K562 (cell line): Measurements from ENCODE around the gene ZNF574. TPM values are rescaled to one million over a fixed set of nuclear protein-coding genes. Genes with fewer than 3 reads are reported as not detected.

Experiments used
- ATAC-seq: fragments of 200-7000 bp; cut with Tn5 transposase; 3 replicates; pipeline ENCODE4 v1.9.1; 2020; ENCODE audit warnings: moderate library complexity
- BruUV-seq: library from RNA; stranded (reverse); fragments of 400-500 nt; replicated peaks from 2 replicates; lab custom pipeline; 2021; lab: Mats Ljungman, UMichigan
- CTCF ChIA-PET: fragments of 300-600 bp; formaldehyde crosslinking; extraction: SDS; loops from one replicate; lab custom pipeline; 2021; ENCODE audit warnings: low intra/inter-chr PET ratio; lab: Yijun Ruan, JAX
- POLR2A ChIA-PET: fragments of 300-600, 350-650 bp; sonication (Branson Sonifier 250); formaldehyde crosslinking; extraction: SDS; loops from one replicate; lab custom pipeline; 2021; ENCODE audit warnings: antibody characterized with exemption, inconsistent platforms; lab: Yijun Ruan, JAX
- DNase-seq, 4 experiments: peaks; one replicate each; pipeline versions ENCODE4 v3.0.0 to v3.0.0-alpha.2; 2011 to 2018; ENCODE audit warnings: low spot score in 3 of 4, mixed read lengths in 3 of 4; ENCODE audit errors: extremely low read depth in 1 of 4
- FAIRE-seq: peaks from 2 replicates; lab custom pipeline; 2011; peaks lifted over from hg19 to GRCh38; lab: Jason Lieb, UNC
- H2AFZ ChIP-seq: 2 replicates; pipeline ENCODE4 v1.6.0; 2011; ENCODE audit warnings: low read depth, low read length, control low read depth, inconsistent platforms
- H3K27ac ChIP-seq: fragments of 200-600 bp; 3 replicates; pipeline ENCODE4 v1.8.0; 2011; ENCODE audit warnings: low read depth, mild to moderate bottlenecking, control low read depth, inconsistent platforms, low read length, moderate library complexity, mixed read lengths; ENCODE audit errors: extremely low read depth
- H3K27me3 ChIP-seq, 2 experiments: fragments of 300-600 bp in 1 of 2; 2 replicates in 1 of 2; 3 replicates in 1 of 2; pipeline versions ENCODE4 v1.6.0 to v1.8.0; 2011; ENCODE audit warnings: inconsistent platforms in 2 of 2, low read length in 2 of 2, mild to moderate bottlenecking in 1 of 2, mixed read lengths in 1 of 2, moderate library complexity in 1 of 2; ENCODE audit not compliant: control insufficient read depth in 2 of 2, insufficient read depth in 2 of 2
- H3K36me3 ChIP-seq: fragments of 300-600 bp; 3 replicates; pipeline ENCODE4 v1.8.0; 2011; ENCODE audit warnings: mild to moderate bottlenecking, low read length, inconsistent platforms; ENCODE audit not compliant: control insufficient read depth, insufficient read depth
- H3K4me1 ChIP-seq, 2 experiments: fragments of 200-600 bp in 1 of 2; replicated peaks in 1 of 2; 2 replicates in 1 of 2; 3 replicates in 1 of 2; pipeline versions ENCODE4 v1.5.1 to v1.8.0; 2011; ENCODE audit warnings: inconsistent platforms in 2 of 2, low read length in 2 of 2, mild to moderate bottlenecking in 1 of 2, mixed read lengths in 1 of 2, moderate library complexity in 1 of 2; ENCODE audit not compliant: control insufficient read depth in 2 of 2, insufficient read depth in 2 of 2
- H3K4me2 ChIP-seq: 2 replicates; pipeline ENCODE4 v1.6.1; 2011; ENCODE audit warnings: low read length, control low read depth, inconsistent platforms, mixed read lengths; ENCODE audit not compliant: insufficient read depth
- H3K4me3 ChIP-seq: fragments of 200-600 bp; sonication (generic), shearing (Covaris generic); 2 replicates; pipeline ENCODE4 v1.5.1; 2016; ENCODE audit warnings: control low read depth, inconsistent platforms
- H3K79me2 ChIP-seq: fragments of 200-600 bp; 3 replicates; pipeline ENCODE4 v1.8.0; 2011; ENCODE audit warnings: low read length, inconsistent platforms; ENCODE audit not compliant: control insufficient read depth, insufficient read depth
- H3K9ac ChIP-seq, 2 experiments: 2 replicates each; pipeline versions ENCODE4 v1.6.0 to v1.6.1; 2011; ENCODE audit warnings: low read depth in 2 of 2, low read length in 2 of 2, control low read depth in 1 of 2, inconsistent platforms in 1 of 2, mild to moderate bottlenecking in 1 of 2, mixed read lengths in 1 of 2; ENCODE audit not compliant: insufficient read depth in 1 of 2
- H3K9me1 ChIP-seq: one replicate; pipeline ENCODE4 v1.6.0; 2011; ENCODE audit warnings: inconsistent platforms, mild to moderate bottlenecking, low read length, moderate library complexity; ENCODE audit not compliant: control insufficient read depth, insufficient read depth
- H3K9me3 ChIP-seq: replicated peaks from 2 replicates; pipeline ENCODE4 v1.5.1; 2011; ENCODE audit warnings: low read depth, low read length, inconsistent platforms; ENCODE audit not compliant: control insufficient read depth, insufficient read depth
- H4K20me1 ChIP-seq: replicated peaks from 2 replicates; pipeline ENCODE4 v1.6.1; 2011; ENCODE audit warnings: low read length, inconsistent platforms, mixed read lengths; ENCODE audit not compliant: control insufficient read depth, insufficient read depth
- ARID2 ChIP-seq: fragments of 450-650 bp; IDR thresholded peaks from 2 replicates; pipeline ENCODE4 v1.6.1; 2017; ENCODE audit warnings: antibody characterized with exemption, mild to moderate bottlenecking
- CC2D1A ChIP-seq: fragments of 450-650 bp; IDR thresholded peaks from 2 replicates; pipeline ENCODE4 v1.6.1; 2017; ENCODE audit warnings: mild to moderate bottlenecking
- CXXC5 ChIP-seq: fragments of 250-450 bp; sonication (Bioruptor Pico); IDR thresholded peaks from 2 replicates; pipeline ENCODE4 v1.8.0; 2022; ENCODE audit warnings: inconsistent platforms, mild to moderate bottlenecking, moderate library complexity
- ETV5 ChIP-seq: sonication (generic); formaldehyde crosslinking; IDR thresholded peaks from 2 replicates; pipeline ENCODE4 v1.4.0; 2020; ENCODE audit warnings: low read depth, mild to moderate bottlenecking, missing genetic modification reagents
- GATA2 ChIP-seq: sonication (generic); formaldehyde crosslinking; IDR thresholded peaks from 2 replicates; pipeline ENCODE4 v1.4.0; 2020; ENCODE audit warnings: mild to moderate bottlenecking, missing genetic modification reagents
- ILF3 ChIP-seq: fragments of 450-650 bp; IDR thresholded peaks from 2 replicates; pipeline ENCODE4 v1.6.1; 2018; ENCODE audit warnings: antibody characterized with exemption, mild to moderate bottlenecking, moderate library complexity, borderline replicate concordance
- JUND ChIP-seq, 2 experiments: IDR thresholded peaks; 2 replicates in 1 of 2; 3 replicates in 1 of 2; pipeline ENCODE4 v1.6.1; 2011; ENCODE audit warnings: borderline replicate concordance in 2 of 2, low read depth in 2 of 2, low read length in 2 of 2, improper control_type of control experiment in 1 of 2, missing biosample characterization in 1 of 2, missing genetic modification characterization in 1 of 2, missing genetic modification reagents in 1 of 2
- MTA2 ChIP-seq: fragments of 450-650 bp; IDR thresholded peaks from 2 replicates; pipeline ENCODE4 v1.6.1; 2016; ENCODE audit warnings: low read depth
- NR1H2 ChIP-seq: sonication (generic); formaldehyde crosslinking; IDR thresholded peaks from 2 replicates; pipeline ENCODE4 v1.4.0; 2020; ENCODE audit warnings: mild to moderate bottlenecking, missing genetic modification reagents
- PRPF4 ChIP-seq: fragments of 200-400 bp; formaldehyde crosslinking; IDR thresholded peaks from one replicate; pipeline ENCODE4 v1.6.1; 2017; ENCODE audit warnings: low read length, low read depth, mild to moderate bottlenecking; ENCODE audit not compliant: insufficient read depth, poor library complexity, severe bottlenecking
- ZNF780A ChIP-seq: fragments of 250-450 bp; sonication (Bioruptor Pico); IDR thresholded peaks from 2 replicates; pipeline ENCODE4 v1.5.0; 2021; ENCODE audit warnings: mild to moderate bottlenecking
- WGBS: fragments of 100-300 bp; shearing (Covaris generic); methylation state at CpG from one replicate; pipeline ENCODE4 v1.1.6; 2016; ENCODE audit warnings: low coverage, mixed read lengths; ENCODE audit not compliant: insufficient coverage; ENCODE audit errors: missing lambda C conversion rate; 5-methylcytosine and 5-hydroxymethylcytosine counted together
- in situ Hi-C: fragments of 300-500 bp; cut with MboI; formaldehyde crosslinking; loops from 4 replicates; pipeline ENCODE4 v1.15.0; 2018; ENCODE audit warnings: inconsistent platforms, mixed read lengths
- intact Hi-C: fragments of 100-400 bp; cut with micrococcal nuclease; formaldehyde crosslinking; loops from 2 replicates; pipeline ENCODE4 v1.14.2; 2022
- polyA plus RNA-seq, 8 experiments: library from polyadenylated mRNA; depleted of rRNA in 4 of 8; stranded (reverse) in 5 of 8; unstranded in 3 of 8; fragments of >200 nt; fragmentation: Nextera tagmentation in 2 of 8; fragmentation: Illumina TruSeq in 1 of 8; extraction: Ambion mirVana in 2 of 8; extraction: Trizol in 1 of 8; gene quantifications; 2 replicates each; pipeline versions ENCODE4 v1.2.1 to v1.2.3, GENCODE V29; 2011 to 2014; ENCODE audit warnings: inconsistent platforms in 1 of 8, missing spikeins in 1 of 8
- total RNA-seq, 7 experiments: library from RNA; depleted of rRNA in 6 of 7; stranded (reverse); fragments of >200 nt in 6 of 7; fragmentation: Illumina TruSeq in 2 of 7; extraction: Trizol in 2 of 7; gene quantifications; 2 replicates each; pipeline versions ENCODE4 v1.2.1 to v1.2.3, GENCODE V29; 2011 to 2021; ENCODE audit warnings: low replicate concordance in 1 of 7
- TF ChIP-seq, protein P1 (sequence below): IDR thresholded peaks from 2 replicates; pipeline ENCODE4 v1.6.1; 2011; ENCODE audit warnings: borderline replicate concordance, low read depth, mild to moderate bottlenecking, moderate library complexity, low read length; ENCODE audit not compliant: insufficient read depth, poor library complexity, severe bottlenecking
- TF ChIP-seq, protein P2 (sequence below), 2 experiments: fragments of 150-350 bp in 1 of 2; IDR thresholded peaks; 2 replicates each; pipeline ENCODE4 v1.6.1; 2012 to 2016; ENCODE audit warnings: low read depth in 2 of 2, low read length in 2 of 2, mild to moderate bottlenecking in 1 of 2, moderate library complexity in 1 of 2

Gene ZNF574
- total and polyA plus RNA-seq, 9 of the 15 experiments (the other 6 are each of a cell fraction or from before 2014, with no cell fraction given), result 0.24 to 20.7 (median 8.4) TPM

DNA sequence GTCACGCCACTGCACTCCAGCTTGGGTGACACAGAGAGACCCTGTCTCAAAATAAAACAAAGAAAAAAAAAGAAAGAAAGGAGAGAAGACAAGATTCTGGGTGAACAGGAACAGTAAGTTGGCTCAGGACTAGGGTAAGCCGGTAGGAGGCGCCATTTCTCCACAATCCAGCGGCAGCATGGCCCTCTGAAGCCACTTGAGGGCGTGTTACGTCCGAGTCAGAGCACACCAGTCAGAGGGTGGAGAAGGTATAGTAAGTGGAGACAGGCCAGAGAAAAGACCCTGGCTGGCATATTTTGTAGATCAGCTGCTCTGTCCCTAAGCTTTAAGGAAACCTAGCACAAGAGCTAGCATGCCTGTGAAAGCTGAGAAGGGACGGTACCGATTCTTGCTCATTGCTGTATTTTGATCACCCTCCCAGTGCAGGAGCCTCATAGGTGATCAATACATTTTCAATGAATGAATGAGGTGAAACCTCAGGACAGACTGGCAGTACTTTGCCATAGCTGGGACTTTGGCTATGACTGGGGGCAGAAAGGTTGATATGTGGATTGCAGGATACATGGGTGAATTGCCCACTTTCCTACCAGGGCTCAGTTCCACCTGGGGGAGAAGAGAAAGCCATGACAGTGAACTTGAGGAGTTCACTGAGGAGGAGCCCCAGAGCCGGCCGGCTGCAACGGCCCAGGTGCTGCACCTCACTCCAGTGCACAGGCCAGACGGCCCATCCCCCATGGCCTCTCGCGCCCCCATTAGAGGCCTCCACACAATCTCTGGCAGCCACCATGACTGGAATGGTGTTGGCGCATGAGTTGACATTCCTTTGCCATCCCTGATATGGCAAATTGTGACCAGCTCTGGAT lies 32.8 kb downstream of the ZNF574 start:
- CTCF ChIA-PET, result interaction anchor here (0.5 to 2.1 kb wide), 20 partner anchors 10 to 420 kb away, joined by 3 to 24 read pairs (median 3); partner anchors contain the start of genes CEACAM1, CNFN and MEGF8
- TF ChIP-seq NR1H2 (CRISPR knock-in tag) (no peak), MTA2 (no peak), CXXC5 (CRISPR knock-in tag) (peak; percentile 40; the same call in 1 of the 2 replicates), CC2D1A (peak; percentile 95), ILF3 (no peak), ZNF780A (CRISPR knock-in tag) (no peak), JUND (IDR thresholded peaks at IDR 0.05; ENCODE audit: borderline replicate concordance, low read depth, low read length) (peak; percentile 70), JUND (tag; IDR thresholded peaks at IDR 0.05; ENCODE audit: borderline replicate concordance, low read depth, low read length) (no peak), ARID2 (peak; percentile 99), GATA2 (CRISPR knock-in tag) (no peak), ETV5 (CRISPR knock-in tag) (0 out of 2 replicates have a peak, but pooled peaks have one; percentile 32), PRPF4 (no peak)
- TF ChIP-seq, protein P1, sequence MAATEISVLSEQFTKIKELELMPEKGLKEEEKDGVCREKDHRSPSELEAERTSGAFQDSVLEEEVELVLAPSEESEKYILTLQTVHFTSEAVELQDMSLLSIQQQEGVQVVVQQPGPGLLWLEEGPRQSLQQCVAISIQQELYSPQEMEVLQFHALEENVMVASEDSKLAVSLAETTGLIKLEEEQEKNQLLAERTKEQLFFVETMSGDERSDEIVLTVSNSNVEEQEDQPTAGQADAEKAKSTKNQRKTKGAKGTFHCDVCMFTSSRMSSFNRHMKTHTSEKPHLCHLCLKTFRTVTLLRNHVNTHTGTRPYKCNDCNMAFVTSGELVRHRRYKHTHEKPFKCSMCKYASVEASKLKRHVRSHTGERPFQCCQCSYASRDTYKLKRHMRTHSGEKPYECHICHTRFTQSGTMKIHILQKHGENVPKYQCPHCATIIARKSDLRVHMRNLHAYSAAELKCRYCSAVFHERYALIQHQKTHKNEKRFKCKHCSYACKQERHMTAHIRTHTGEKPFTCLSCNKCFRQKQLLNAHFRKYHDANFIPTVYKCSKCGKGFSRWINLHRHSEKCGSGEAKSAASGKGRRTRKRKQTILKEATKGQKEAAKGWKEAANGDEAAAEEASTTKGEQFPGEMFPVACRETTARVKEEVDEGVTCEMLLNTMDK, result peak; percentile 85
- TF ChIP-seq, protein P2, sequence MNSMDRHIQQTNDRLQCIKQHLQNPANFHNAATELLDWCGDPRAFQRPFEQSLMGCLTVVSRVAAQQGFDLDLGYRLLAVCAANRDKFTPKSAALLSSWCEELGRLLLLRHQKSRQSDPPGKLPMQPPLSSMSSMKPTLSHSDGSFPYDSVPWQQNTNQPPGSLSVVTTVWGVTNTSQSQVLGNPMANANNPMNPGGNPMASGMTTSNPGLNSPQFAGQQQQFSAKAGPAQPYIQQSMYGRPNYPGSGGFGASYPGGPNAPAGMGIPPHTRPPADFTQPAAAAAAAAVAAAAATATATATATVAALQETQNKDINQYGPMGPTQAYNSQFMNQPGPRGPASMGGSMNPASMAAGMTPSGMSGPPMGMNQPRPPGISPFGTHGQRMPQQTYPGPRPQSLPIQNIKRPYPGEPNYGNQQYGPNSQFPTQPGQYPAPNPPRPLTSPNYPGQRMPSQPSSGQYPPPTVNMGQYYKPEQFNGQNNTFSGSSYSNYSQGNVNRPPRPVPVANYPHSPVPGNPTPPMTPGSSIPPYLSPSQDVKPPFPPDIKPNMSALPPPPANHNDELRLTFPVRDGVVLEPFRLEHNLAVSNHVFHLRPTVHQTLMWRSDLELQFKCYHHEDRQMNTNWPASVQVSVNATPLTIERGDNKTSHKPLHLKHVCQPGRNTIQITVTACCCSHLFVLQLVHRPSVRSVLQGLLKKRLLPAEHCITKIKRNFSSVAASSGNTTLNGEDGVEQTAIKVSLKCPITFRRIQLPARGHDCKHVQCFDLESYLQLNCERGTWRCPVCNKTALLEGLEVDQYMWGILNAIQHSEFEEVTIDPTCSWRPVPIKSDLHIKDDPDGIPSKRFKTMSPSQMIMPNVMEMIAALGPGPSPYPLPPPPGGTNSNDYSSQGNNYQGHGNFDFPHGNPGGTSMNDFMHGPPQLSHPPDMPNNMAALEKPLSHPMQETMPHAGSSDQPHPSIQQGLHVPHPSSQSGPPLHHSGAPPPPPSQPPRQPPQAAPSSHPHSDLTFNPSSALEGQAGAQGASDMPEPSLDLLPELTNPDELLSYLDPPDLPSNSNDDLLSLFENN (IDR thresholded peaks at IDR 0.05; ENCODE audit: low read depth in 2 of 2, low read length in 2 of 2), result peak in 1 of 2 experiments; percentile 22; a peak in 1 of 4 replicates

More for the DNA sequence above, 32.8 kb downstream of the ZNF574 start:
- H3K9ac ChIP-seq, result no peak overlapping the region; a peak in 1 of 4 replicates
- peak overlapping the region; percentile 57; the same call in 1 of the 2 replicates for H2AFZ ChIP-seq
- 15% methylated on average over 16 of the region's 16 CpGs for WGBS
- no TSS peak for BruUV-seq
- H3K27me3 ChIP-seq, result peaks cover under 1 to 19% of the 10 kb centered on the region in 2 experiments; a peak in 2 of 5 replicates
- peak; percentile 98 for ATAC-seq
- 0 out of 2 replicates have a peak, but pooled peaks cover under 1% of the 10 kb centered on the region for H4K20me1 ChIP-seq
- H3K79me2 ChIP-seq, result no peaks in the 10 kb centered on the region
- H3K4me3 ChIP-seq, result no peak overlapping the region
- no peaks in the 10 kb centered on the region for H3K36me3 ChIP-seq
- H3K9me1 ChIP-seq, result no peaks in the 10 kb centered on the region
- no peak overlapping the region for H3K4me2 ChIP-seq
- POLR2A ChIA-PET, result no interaction called here
- no peak overlapping the region for H3K27ac ChIP-seq
- DNase-seq, result peak; percentile 85 to 91 (median 87)
- H3K9me3 ChIP-seq, result no peaks in the 10 kb centered on the region
- FAIRE-seq, result peak; percentile 93
- intact Hi-C loops (loop anchor here (1.0 kb wide), 2 partner anchors 76 to 325 kb away; no protein-coding TSS in a partner anchor), in situ Hi-C loops (loop anchor here (5.0 to 25.0 kb wide), 2 partner anchors 324 to 429 kb away; partner anchors contain the start of gene CEACAM1)
- H3K4me1 ChIP-seq, result peaks cover 0 to 5% of the 10 kb centered on the region in 2 experiments; a peak in 2 of 5 replicates
